ENCODE data around the gene PLA2G2F.

PLA2G2F gene

DNA sequence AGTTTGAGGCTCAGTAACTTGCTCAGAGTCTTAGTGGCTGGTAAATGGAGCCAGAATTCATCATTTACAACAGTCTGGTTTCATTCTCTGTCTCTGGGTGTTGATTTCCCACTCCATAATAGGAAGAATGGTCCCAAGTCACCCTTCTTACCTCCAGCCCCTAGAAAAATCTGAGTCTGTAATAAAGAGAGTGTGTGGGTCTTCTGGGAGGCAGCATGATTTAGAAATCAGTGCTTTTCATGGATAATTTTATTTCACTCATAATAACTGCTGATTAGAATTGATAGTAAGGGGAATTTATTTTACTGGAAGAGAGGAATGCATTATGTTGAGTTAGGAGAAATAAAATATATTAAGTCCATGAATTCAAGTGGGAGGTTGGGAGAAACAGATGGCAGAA lies 21.9 kb upstream of the PLA2G2F start:
- Histone ChIP-seq H4K20me1 (ENCODE audit: low read depth, low read length) (no peaks in the 10 kb centered on the region), H3K27ac (ENCODE audit: low read depth, low read length) (no peak overlapping the region), H3K9ac (ENCODE audit: low read length) (no peak overlapping the region), H2AFZ (ENCODE audit: low read depth, low read length, severe bottlenecking) (no peak overlapping the region), H3K27me3 (ENCODE audit: low read length) (0 out of 2 replicates have a peak, but pooled peaks cover 6% of the 10 kb centered on the region), H3K9me3 (ENCODE audit: insufficient read depth, low read length) (no peaks in the 10 kb centered on the region), H3K4me3 (ENCODE audit: insufficient read depth, low read length, poor library complexity, severe bottlenecking) (no peak overlapping the region), H3K36me3 (ENCODE audit: low read length) (no peaks in the 10 kb centered on the region), H3K9me2 (replicated peaks; ENCODE audit: insufficient read depth, low read length) (no peaks in the 10 kb centered on the region), H3F3A (ENCODE audit: insufficient read depth) (no peaks in the 10 kb centered on the region), H3K79me2 (ENCODE audit: insufficient read depth, low read length) (no peaks in the 10 kb centered on the region), H3K4me2 (ENCODE audit: low read depth, low read length, poor library complexity, severe bottlenecking) (no peak overlapping the region)
- no peak for TF ChIP-seq EZH2phosphoT487 (conservative IDR thresholded peaks at IDR 0.05; ENCODE audit: low read length)
- TF ChIP-seq, protein P1, sequence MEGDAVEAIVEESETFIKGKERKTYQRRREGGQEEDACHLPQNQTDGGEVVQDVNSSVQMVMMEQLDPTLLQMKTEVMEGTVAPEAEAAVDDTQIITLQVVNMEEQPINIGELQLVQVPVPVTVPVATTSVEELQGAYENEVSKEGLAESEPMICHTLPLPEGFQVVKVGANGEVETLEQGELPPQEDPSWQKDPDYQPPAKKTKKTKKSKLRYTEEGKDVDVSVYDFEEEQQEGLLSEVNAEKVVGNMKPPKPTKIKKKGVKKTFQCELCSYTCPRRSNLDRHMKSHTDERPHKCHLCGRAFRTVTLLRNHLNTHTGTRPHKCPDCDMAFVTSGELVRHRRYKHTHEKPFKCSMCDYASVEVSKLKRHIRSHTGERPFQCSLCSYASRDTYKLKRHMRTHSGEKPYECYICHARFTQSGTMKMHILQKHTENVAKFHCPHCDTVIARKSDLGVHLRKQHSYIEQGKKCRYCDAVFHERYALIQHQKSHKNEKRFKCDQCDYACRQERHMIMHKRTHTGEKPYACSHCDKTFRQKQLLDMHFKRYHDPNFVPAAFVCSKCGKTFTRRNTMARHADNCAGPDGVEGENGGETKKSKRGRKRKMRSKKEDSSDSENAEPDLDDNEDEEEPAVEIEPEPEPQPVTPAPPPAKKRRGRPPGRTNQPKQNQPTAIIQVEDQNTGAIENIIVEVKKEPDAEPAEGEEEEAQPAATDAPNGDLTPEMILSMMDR (IDR thresholded peaks at IDR 0.05; ENCODE audit: insufficient read depth, low read length, poor library complexity, severe bottlenecking) = no peak

DNA sequence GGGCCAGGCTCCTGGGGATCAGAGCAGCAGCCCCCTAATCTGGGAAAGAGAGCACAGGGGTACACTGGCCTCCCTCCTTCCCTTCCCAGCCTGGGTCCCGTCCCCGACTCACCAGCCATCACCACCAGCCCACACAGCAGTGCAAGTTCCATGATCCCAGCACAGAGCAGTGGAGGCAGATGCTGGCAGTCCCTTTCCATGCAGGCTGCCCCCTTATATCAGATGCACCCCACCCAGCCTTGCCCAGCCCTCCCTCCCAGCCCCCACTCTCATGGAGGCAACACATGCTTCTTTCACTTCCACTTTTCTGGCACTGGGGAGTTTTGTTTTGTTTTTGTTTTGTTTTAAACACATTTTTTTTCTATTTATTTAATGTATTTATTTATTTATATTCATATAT lies 19.8 kb upstream of the PLA2G2F start, which contains the start of gene PLA2G2D:
TSS of gene PLA2G2D (minus strand) at position 190 of the 400 bp plus-strand sequence. CDS start at position 152, 38 bp downstream.
- H4K20me1 ChIP-seq (ENCODE audit: low read depth, low read length) = no peaks in the 10 kb centered on the region
- no peak within 1 kb of the TSS for H3K4me2 ChIP-seq (ENCODE audit: low read depth, low read length, poor library complexity, severe bottlenecking)
- H2AFZ ChIP-seq (ENCODE audit: low read depth, low read length, severe bottlenecking) = no peak within 1 kb of the TSS
- 0 out of 2 replicates have a peak, but pooled peaks cover 6% of the 10 kb centered on the region for H3K27me3 ChIP-seq (ENCODE audit: low read length)
- H3K27ac ChIP-seq (ENCODE audit: low read depth, low read length) = no peak within 1 kb of the TSS
- no peaks in the 10 kb centered on the region for H3K9me2 ChIP-seq (replicated peaks; ENCODE audit: insufficient read depth, low read length)
- no peak within 1 kb of the TSS for H3K4me3 ChIP-seq (ENCODE audit: insufficient read depth, low read length, poor library complexity, severe bottlenecking)
- no peaks in the 10 kb centered on the region for H3K79me2 ChIP-seq (ENCODE audit: insufficient read depth, low read length)
- TF ChIP-seq, protein P1 (IDR thresholded peaks at IDR 0.05; ENCODE audit: insufficient read depth, low read length, poor library complexity, severe bottlenecking) = no peak
- no peak for TF ChIP-seq EZH2phosphoT487 (conservative IDR thresholded peaks at IDR 0.05; ENCODE audit: low read length)
- H3K9ac ChIP-seq (ENCODE audit: low read length) = no peak within 1 kb of the TSS
- no peaks in the 10 kb centered on the region for H3K9me3 ChIP-seq (ENCODE audit: insufficient read depth, low read length)
- H3F3A ChIP-seq (ENCODE audit: insufficient read depth) = no peaks in the 10 kb centered on the region
- H3K36me3 ChIP-seq (ENCODE audit: low read length) = no peaks in the 10 kb centered on the region

DNA sequence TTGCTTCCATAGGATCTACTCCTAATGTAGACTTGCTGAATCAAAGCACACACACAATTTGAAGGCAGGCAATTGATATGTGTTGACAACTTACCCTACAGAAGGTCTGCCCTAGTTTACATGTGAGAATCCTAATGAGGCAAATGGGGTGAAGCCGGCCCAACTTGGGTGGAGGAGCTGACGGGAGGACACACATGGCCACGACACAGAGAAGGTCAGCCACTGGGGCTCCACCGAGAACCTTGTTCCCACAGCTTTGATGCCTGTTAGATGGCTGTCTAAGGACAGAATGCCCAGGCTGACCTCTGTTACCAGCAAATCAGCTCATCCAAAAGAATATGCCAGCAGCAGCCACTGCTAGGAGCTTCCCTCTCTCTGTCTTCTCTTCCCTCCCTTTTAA lies 18.3 kb upstream of the PLA2G2F start:
- Histone ChIP-seq H3K27me3 (ENCODE audit: low read length) (0 out of 2 replicates have a peak, but pooled peaks cover 6% of the 10 kb centered on the region), H3K4me2 (ENCODE audit: low read depth, low read length, poor library complexity, severe bottlenecking) (no peak overlapping the region), H2AFZ (ENCODE audit: low read depth, low read length, severe bottlenecking) (no peak overlapping the region), H4K20me1 (ENCODE audit: low read depth, low read length) (no peaks in the 10 kb centered on the region), H3K27ac (ENCODE audit: low read depth, low read length) (no peak overlapping the region), H3K9me2 (replicated peaks; ENCODE audit: insufficient read depth, low read length) (no peaks in the 10 kb centered on the region), H3K9ac (ENCODE audit: low read length) (no peak overlapping the region), H3K9me3 (ENCODE audit: insufficient read depth, low read length) (no peaks in the 10 kb centered on the region), H3F3A (ENCODE audit: insufficient read depth) (no peaks in the 10 kb centered on the region), H3K4me3 (ENCODE audit: insufficient read depth, low read length, poor library complexity, severe bottlenecking) (no peak overlapping the region), H3K36me3 (ENCODE audit: low read length) (no peaks in the 10 kb centered on the region), H3K79me2 (ENCODE audit: insufficient read depth, low read length) (no peaks in the 10 kb centered on the region)
- TF ChIP-seq EZH2phosphoT487 (conservative IDR thresholded peaks at IDR 0.05; ENCODE audit: low read length) = no peak
- TF ChIP-seq, protein P1 (IDR thresholded peaks at IDR 0.05; ENCODE audit: insufficient read depth, low read length, poor library complexity, severe bottlenecking) = no peak
